Measurements from ENCODE around the gene SFI1.

SFI1 gene

GRCh38 chr22:31637891-31638618 is 141.7 kb downstream of the SFI1 start:
- DNase-seq (ENCODE audit: low spot score), result no peak

GRCh38 chr22:31639436-31640039 is 143.2 kb downstream of the SFI1 start:
- DNase-seq (ENCODE audit: low spot score), result no peak

- peak; percentile 95 for DNase-seq (ENCODE audit: low spot score)
Measured at GRCh38 chr22:31646186-31647019, 150.1 kb downstream of the SFI1 start.

GRCh38 chr22:31647066-31647465 is 150.7 kb downstream of the SFI1 start:
- no peak for DNase-seq (ENCODE audit: low spot score)

- no peak for DNase-seq (ENCODE audit: low spot score)
Measured at GRCh38 chr22:31647523-31648320, 151.4 kb downstream of the SFI1 start.

GRCh38 chr22:31650391-31650790 is 154.1 kb downstream of the SFI1 start:
- DNase-seq (ENCODE audit: low spot score), result no peak

- no peak for DNase-seq (ENCODE audit: low spot score)
Measured at GRCh38 chr22:31651664-31652063, 155.3 kb downstream of the SFI1 start.

- no peak for DNase-seq (ENCODE audit: low spot score)
Measured at GRCh38 chr22:31652088-31652487, 155.8 kb downstream of the SFI1 start.

- DNase-seq (ENCODE audit: low spot score), result no peak
Measured at GRCh38 chr22:31652911-31653684, 156.8 kb downstream of the SFI1 start.

GRCh38 chr22:31653944-31654343 is 157.6 kb downstream of the SFI1 start:
- no peak for DNase-seq (ENCODE audit: low spot score)

GRCh38 chr22:31654408-31654807 is 158.1 kb downstream of the SFI1 start:
- no peak for DNase-seq (ENCODE audit: low spot score)

- no peak for DNase-seq (ENCODE audit: low spot score)
Measured at GRCh38 chr22:31659246-31659645, 162.9 kb downstream of the SFI1 start.

- peak; percentile 24 for DNase-seq (ENCODE audit: low spot score)
Measured at GRCh38 chr22:31660860-31661341, 164.6 kb downstream of the SFI1 start.

GRCh38 chr22:31661851-31662667 is 165.7 kb downstream of the SFI1 start, which contains the start of gene PISD:
Gene PISD (minus strand): TSS chr22:31662215. CDS start chr22:31662208, 7 bp downstream.
- peak; percentile 99 for DNase-seq (ENCODE audit: low spot score)

- DNase-seq (ENCODE audit: low spot score), result no peak
Measured at GRCh38 chr22:31662668-31663037, 166.3 kb downstream of the SFI1 start.

All from COLO829 (cell line).